Measurements from ENCODE around the gene ENTPD6. TPM values are rescaled to one million over a fixed set of nuclear protein-coding genes. Genes with fewer than 3 reads are reported as not detected.

ENTPD6 gene
- total RNA-seq, 1 experiment from 2014 or later: 86.6 TPM

DNA sequence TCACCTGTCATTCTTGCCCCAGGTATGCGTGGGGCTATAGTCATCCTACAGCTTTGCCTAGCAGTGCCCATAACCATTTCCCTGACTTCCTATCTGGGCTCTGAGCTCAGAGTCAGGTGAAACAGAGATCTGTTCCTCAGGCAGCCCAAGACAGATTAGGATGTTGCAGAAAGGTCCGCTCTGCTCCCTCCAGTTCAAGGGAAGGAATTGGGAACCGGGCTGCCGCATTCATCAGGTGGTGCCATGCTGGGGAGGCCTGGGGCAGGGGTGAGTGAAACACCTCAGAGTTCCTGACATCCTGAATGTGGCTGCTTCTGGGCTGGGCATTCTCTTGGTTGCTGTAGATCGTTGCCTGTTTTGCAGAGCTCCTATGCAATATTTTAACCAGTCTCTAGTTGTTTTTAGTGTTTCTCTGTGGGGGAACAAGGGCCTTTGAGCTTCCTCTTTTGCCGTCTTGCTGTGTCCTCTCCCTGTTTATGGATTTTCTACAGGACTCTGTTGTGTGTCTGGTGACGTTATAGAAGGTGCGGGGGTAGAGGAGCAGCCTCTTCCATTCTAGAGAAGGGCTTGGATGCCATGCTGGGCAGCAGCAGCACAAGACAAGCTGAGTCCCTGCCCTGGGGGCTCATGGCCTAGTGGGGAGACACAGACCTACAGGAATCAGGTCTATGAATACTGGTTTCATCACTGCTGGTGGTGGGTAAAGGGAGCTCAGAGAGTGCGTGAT lies 9.2 kb downstream of the ENTPD6 start:
- no peaks in the 10 kb centered on the region for H3K27me3 Mint-ChIP-seq (ENCODE audit: insufficient read depth, unreplicated experiment)
- H3K9me3 Mint-ChIP-seq (ENCODE audit: unreplicated experiment): no peaks in the 10 kb centered on the region
- H3K27ac Mint-ChIP-seq (ENCODE audit: unreplicated experiment): no peak overlapping the region
- intact Hi-C loops (cut with micrococcal nuclease; ENCODE audit: unreplicated experiment): no loop called here
- no TSS peak for BruUV-seq (replicated peaks)
- no peak overlapping the region for H3K4me3 ChIP-seq (ENCODE audit: low read depth, low read length)
- H3K9me3 ChIP-seq: no peaks in the 10 kb centered on the region
- H3K4me3 Mint-ChIP-seq (ENCODE audit: unreplicated experiment): no peak overlapping the region
- H3K36me3 ChIP-seq (ENCODE audit: control insufficient read depth, insufficient read depth, low read length): no peaks in the 10 kb centered on the region
- H3K36me3 Mint-ChIP-seq (ENCODE audit: insufficient read depth, unreplicated experiment): peaks cover 11% of the 10 kb centered on the region
- peaks cover 5% of the 10 kb centered on the region for H3K4me1 Mint-ChIP-seq (ENCODE audit: low read depth, unreplicated experiment)
- no peak for DNase-seq
- H3K4me1 ChIP-seq: no peaks in the 10 kb centered on the region
- H3K27me3 ChIP-seq (replicated peaks; ENCODE audit: control insufficient read depth, insufficient read depth, low read length): no peaks in the 10 kb centered on the region
- CTCF ChIA-PET: no interaction called here
- TF ChIP-seq, protein P1, sequence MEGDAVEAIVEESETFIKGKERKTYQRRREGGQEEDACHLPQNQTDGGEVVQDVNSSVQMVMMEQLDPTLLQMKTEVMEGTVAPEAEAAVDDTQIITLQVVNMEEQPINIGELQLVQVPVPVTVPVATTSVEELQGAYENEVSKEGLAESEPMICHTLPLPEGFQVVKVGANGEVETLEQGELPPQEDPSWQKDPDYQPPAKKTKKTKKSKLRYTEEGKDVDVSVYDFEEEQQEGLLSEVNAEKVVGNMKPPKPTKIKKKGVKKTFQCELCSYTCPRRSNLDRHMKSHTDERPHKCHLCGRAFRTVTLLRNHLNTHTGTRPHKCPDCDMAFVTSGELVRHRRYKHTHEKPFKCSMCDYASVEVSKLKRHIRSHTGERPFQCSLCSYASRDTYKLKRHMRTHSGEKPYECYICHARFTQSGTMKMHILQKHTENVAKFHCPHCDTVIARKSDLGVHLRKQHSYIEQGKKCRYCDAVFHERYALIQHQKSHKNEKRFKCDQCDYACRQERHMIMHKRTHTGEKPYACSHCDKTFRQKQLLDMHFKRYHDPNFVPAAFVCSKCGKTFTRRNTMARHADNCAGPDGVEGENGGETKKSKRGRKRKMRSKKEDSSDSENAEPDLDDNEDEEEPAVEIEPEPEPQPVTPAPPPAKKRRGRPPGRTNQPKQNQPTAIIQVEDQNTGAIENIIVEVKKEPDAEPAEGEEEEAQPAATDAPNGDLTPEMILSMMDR (IDR thresholded peaks at IDR 0.05; ENCODE audit: insufficient read depth in 1 of 2, low read depth in 1 of 2, low read length in 1 of 2, severe bottlenecking in 1 of 2, unreplicated experiment in 1 of 2): no peak
- POLR2A ChIA-PET: no interaction called here

DNA sequence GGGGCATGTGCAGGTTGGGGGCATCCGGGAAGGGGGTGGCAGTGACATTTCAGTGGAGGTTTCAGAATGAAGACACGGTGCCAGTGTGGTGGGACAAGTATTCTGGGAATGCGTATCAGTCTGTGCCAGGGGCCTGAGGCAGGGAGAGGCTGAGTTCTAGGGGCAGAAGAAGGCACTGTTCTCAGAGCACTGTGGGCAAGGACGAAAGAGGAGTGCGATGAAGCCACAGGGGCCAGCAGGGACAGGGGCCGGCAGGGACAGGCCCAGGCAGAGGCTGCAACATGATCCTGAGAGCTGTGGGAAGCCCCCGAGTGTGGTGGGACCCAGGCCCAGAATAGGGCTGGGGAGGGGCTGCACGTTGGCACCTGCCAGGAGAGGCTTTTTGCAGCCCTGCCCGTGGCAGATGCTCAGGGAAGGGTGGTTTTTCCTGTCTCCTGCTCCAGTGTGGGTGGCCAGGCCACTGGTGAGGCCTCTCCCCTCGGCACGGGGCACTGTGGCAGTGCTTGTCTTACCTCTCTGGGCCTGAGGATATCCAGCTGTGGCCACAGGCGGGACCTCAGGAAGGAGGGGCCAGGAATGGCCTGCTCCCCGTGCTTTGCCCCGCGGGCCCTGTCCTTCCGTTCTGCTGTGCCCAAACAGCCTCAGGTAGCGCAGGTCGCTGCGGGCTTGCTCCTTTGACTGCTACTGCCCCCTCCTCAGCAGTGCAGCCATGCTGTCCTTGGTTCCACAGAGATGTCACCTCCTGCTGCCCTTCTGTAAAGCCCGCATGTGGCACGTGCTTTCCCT lies 10.0 kb downstream of the ENTPD6 start:
- intact Hi-C loops (cut with micrococcal nuclease; ENCODE audit: unreplicated experiment): no loop called here
- TF ChIP-seq, protein P1 (IDR thresholded peaks at IDR 0.05; ENCODE audit: insufficient read depth in 1 of 2, low read depth in 1 of 2, low read length in 1 of 2, severe bottlenecking in 1 of 2, unreplicated experiment in 1 of 2): no peak
- Histone ChIP-seq H3K9me3 (no peaks in the 10 kb centered on the region), H3K4me3 (ENCODE audit: low read depth, low read length) (no peak overlapping the region), H3K36me3 (ENCODE audit: control insufficient read depth, insufficient read depth, low read length) (no peaks in the 10 kb centered on the region), H3K4me1 (no peaks in the 10 kb centered on the region), H3K27me3 (replicated peaks; ENCODE audit: control insufficient read depth, insufficient read depth, low read length) (no peaks in the 10 kb centered on the region)
- ChIA-PET CTCF (no interaction called here), POLR2A (no interaction called here)
- peaks cover 5% of the 10 kb centered on the region for H3K4me1 Mint-ChIP-seq (ENCODE audit: low read depth, unreplicated experiment)
- H3K4me3 Mint-ChIP-seq (ENCODE audit: unreplicated experiment): no peak overlapping the region
- DNase-seq: no peak
- BruUV-seq (replicated peaks): no TSS peak
- H3K9me3 Mint-ChIP-seq (ENCODE audit: unreplicated experiment): no peaks in the 10 kb centered on the region
- no peaks in the 10 kb centered on the region for H3K27me3 Mint-ChIP-seq (ENCODE audit: insufficient read depth, unreplicated experiment)
- H3K36me3 Mint-ChIP-seq (ENCODE audit: insufficient read depth, unreplicated experiment): peaks cover 11% of the 10 kb centered on the region
- no peak overlapping the region for H3K27ac Mint-ChIP-seq (ENCODE audit: unreplicated experiment)

DNA sequence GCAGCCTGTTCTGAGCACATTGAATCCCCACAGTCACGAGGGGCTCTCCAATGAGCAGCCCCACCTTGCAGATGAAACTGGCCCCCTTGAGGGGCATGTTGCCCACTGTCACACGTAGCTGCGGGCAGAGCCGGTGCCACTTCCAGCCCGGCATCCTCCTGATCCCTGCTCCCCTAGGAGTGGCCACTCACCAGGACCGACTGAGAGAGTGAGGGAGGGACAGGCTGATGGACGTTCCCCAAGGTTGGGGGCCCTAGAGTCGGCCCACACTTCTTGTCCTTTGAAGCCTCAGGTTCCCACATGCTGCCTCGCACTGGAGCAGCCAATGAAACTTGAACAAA lies 10.5 kb downstream of the ENTPD6 start:
- ChIA-PET CTCF (no interaction called here), POLR2A (no interaction called here)
- H3K4me1 ChIP-seq: no peaks in the 10 kb centered on the region
- no peaks in the 10 kb centered on the region for H3K27me3 ChIP-seq (replicated peaks; ENCODE audit: control insufficient read depth, insufficient read depth, low read length)
- no TSS peak for BruUV-seq (replicated peaks)
- Mint-ChIP-seq H3K36me3 (ENCODE audit: insufficient read depth, unreplicated experiment) (peaks cover 11% of the 10 kb centered on the region), H3K4me3 (ENCODE audit: unreplicated experiment) (no peak overlapping the region), H3K27me3 (ENCODE audit: insufficient read depth, unreplicated experiment) (no peaks in the 10 kb centered on the region), H3K9me3 (ENCODE audit: unreplicated experiment) (no peaks in the 10 kb centered on the region), H3K27ac (ENCODE audit: unreplicated experiment) (no peak overlapping the region), H3K4me1 (ENCODE audit: low read depth, unreplicated experiment) (peaks cover 5% of the 10 kb centered on the region)
- intact Hi-C loops (cut with micrococcal nuclease; ENCODE audit: unreplicated experiment): no loop called here
- no peaks in the 10 kb centered on the region for H3K9me3 ChIP-seq
- TF ChIP-seq, protein P1 (IDR thresholded peaks at IDR 0.05; ENCODE audit: insufficient read depth in 1 of 2, low read depth in 1 of 2, low read length in 1 of 2, severe bottlenecking in 1 of 2, unreplicated experiment in 1 of 2): no peak
- no peak for DNase-seq
- no peak overlapping the region for H3K4me3 ChIP-seq (ENCODE audit: low read depth, low read length)
- H3K36me3 ChIP-seq (ENCODE audit: control insufficient read depth, insufficient read depth, low read length): no peaks in the 10 kb centered on the region

Data from Caco-2 (cell line).